Measurements from ENCODE around the gene NEGR1.
A peak's percentile ranks its signal among the peaks of the same experiment; 100 is the strongest.

The NEGR1 gene

DNA sequence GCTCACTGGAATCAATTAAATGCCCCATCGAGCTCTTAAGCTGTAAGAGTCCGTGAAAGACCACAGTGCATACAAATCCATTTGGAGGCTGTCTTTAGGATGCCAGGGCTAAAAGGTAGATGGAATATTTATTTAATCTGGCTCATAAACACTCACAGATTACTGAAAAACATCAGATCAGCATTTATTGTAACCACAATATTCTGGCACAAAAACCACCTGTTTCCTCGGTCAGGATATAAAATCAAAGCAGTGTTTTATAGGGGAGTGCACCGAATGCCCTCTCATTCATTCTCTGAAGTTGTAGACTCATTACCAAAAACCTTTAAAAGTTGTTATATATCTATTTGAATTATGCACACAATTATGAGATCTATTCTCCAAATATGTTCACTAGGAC, 500.9 kb downstream of the NEGR1 start:
- Histone ChIP-seq H3K9ac (ENCODE audit: low read length) (no peak overlapping the region), H3K4me1 (ENCODE audit: control insufficient read depth, insufficient read depth, low read length) (peaks cover 12% of the 10 kb centered on the region), H3K9me3 (ENCODE audit: control insufficient read depth, low read length) (no peaks in the 10 kb centered on the region), H3K4me3 (ENCODE audit: low read length) (no peak overlapping the region), H3K27me3 (replicated peaks; ENCODE audit: control insufficient read depth, insufficient read depth, low read length) (no peaks in the 10 kb centered on the region), H3K36me3 (ENCODE audit: control insufficient read depth, insufficient read depth, low read length, severe bottlenecking) (no peaks in the 10 kb centered on the region)
- no peak for DNase-seq (ENCODE audit: low read depth)

GRCh38 chr1:71780681-71781080, 501.7 kb downstream of the NEGR1 start:
- H3K9me3 ChIP-seq (ENCODE audit: control insufficient read depth, low read length) = no peaks in the 10 kb centered on the region
- no peaks in the 10 kb centered on the region for H3K27me3 ChIP-seq (replicated peaks; ENCODE audit: control insufficient read depth, insufficient read depth, low read length)
- no peak overlapping the region for H3K9ac ChIP-seq (ENCODE audit: low read length)
- DNase-seq (ENCODE audit: low read depth) = no peak
- H3K4me3 ChIP-seq (ENCODE audit: low read length) = no peak overlapping the region
- H3K4me1 ChIP-seq (ENCODE audit: control insufficient read depth, insufficient read depth, low read length) = peaks cover 10% of the 10 kb centered on the region
- H3K36me3 ChIP-seq (ENCODE audit: control insufficient read depth, insufficient read depth, low read length, severe bottlenecking) = no peaks in the 10 kb centered on the region

GRCh38 chr1:71778940-71779339, 503.4 kb downstream of the NEGR1 start:
- DNase-seq (ENCODE audit: low read depth) = no peak

GRCh38 chr1:71777094-71777493, 505.2 kb downstream of the NEGR1 start:
- Histone ChIP-seq H3K36me3 (ENCODE audit: control insufficient read depth, insufficient read depth, low read length, severe bottlenecking) (no peaks in the 10 kb centered on the region), H3K27me3 (replicated peaks; ENCODE audit: control insufficient read depth, insufficient read depth, low read length) (no peaks in the 10 kb centered on the region), H3K4me1 (ENCODE audit: control insufficient read depth, insufficient read depth, low read length) (no peaks in the 10 kb centered on the region), H3K9me3 (ENCODE audit: control insufficient read depth, low read length) (no peaks in the 10 kb centered on the region), H3K4me3 (ENCODE audit: low read length) (no peak overlapping the region), H3K9ac (ENCODE audit: low read length) (no peak overlapping the region)
- no peak for DNase-seq (ENCODE audit: low read depth)

More at GRCh38 chr1:71778940-71779339, 503.4 kb downstream of the NEGR1 start:
- H3K4me1 ChIP-seq (ENCODE audit: control insufficient read depth, insufficient read depth, low read length) = no peaks in the 10 kb centered on the region
- no peaks in the 10 kb centered on the region for H3K27me3 ChIP-seq (replicated peaks; ENCODE audit: control insufficient read depth, insufficient read depth, low read length)
- H3K9ac ChIP-seq (ENCODE audit: low read length) = no peak overlapping the region
- no peaks in the 10 kb centered on the region for H3K36me3 ChIP-seq (ENCODE audit: control insufficient read depth, insufficient read depth, low read length, severe bottlenecking)
- no peak overlapping the region for H3K4me3 ChIP-seq (ENCODE audit: low read length)
- H3K9me3 ChIP-seq (ENCODE audit: control insufficient read depth, low read length) = no peaks in the 10 kb centered on the region

DNA sequence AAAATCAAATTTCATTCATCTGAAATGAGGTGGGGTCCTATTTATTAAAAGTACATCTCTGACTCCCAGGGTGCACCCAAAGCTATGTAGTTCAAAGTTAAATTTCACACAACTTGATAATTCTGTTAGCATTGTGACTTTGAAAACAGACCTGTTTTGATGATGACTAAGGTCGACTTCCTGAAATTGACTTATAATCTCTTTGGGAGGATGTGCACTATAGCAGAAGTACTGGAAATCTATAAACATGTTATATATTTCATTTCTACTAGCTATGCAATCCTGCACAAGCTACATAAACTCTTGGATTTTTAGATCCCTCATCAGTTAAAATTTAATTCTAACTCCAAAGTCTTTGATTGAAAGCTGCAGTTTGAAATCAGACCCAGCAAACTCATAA, 507.6 kb downstream of the NEGR1 start:
- H3K4me1 ChIP-seq (ENCODE audit: control insufficient read depth, insufficient read depth, low read length) = no peaks in the 10 kb centered on the region
- no peak overlapping the region for H3K9ac ChIP-seq (ENCODE audit: low read length)
- H3K36me3 ChIP-seq (ENCODE audit: control insufficient read depth, insufficient read depth, low read length, severe bottlenecking) = no peaks in the 10 kb centered on the region
- H3K4me3 ChIP-seq (ENCODE audit: low read length) = no peak overlapping the region
- no peaks in the 10 kb centered on the region for H3K27me3 ChIP-seq (replicated peaks; ENCODE audit: control insufficient read depth, insufficient read depth, low read length)
- DNase-seq (ENCODE audit: low read depth) = no peak
- H3K9me3 ChIP-seq (ENCODE audit: control insufficient read depth, low read length) = no peaks in the 10 kb centered on the region

- Histone ChIP-seq H3K27me3 (replicated peaks; ENCODE audit: control insufficient read depth, insufficient read depth, low read length) (no peaks in the 10 kb centered on the region), H3K9me3 (ENCODE audit: control insufficient read depth, low read length) (no peaks in the 10 kb centered on the region), H3K9ac (ENCODE audit: low read length) (no peak overlapping the region), H3K4me3 (ENCODE audit: low read length) (no peak overlapping the region), H3K36me3 (ENCODE audit: control insufficient read depth, insufficient read depth, low read length, severe bottlenecking) (no peaks in the 10 kb centered on the region), H3K4me1 (ENCODE audit: control insufficient read depth, insufficient read depth, low read length) (no peaks in the 10 kb centered on the region)
- DNase-seq (ENCODE audit: low read depth) = peak; percentile 45
Measured at GRCh38 chr1:71770121-71770520, 512.2 kb downstream of the NEGR1 start.

DNA sequence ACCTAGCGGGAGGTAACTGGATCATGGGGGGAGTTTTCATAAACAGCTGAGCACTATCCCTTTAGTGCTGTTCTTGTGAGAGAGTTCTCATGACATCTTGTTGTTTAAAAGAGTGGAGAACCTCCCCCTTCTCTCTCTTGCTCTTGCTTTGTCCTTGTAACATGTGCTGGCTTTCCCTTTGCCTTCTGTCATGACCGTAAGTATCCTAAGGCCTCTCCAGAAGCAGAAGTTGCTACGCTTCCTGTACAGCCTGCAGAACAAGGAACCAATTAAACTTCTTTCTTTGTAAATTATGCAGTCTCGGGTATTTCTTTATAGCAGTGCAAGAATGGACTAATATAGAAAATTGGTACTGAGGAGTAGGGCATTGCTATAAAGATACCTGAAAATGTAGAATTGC, 515.6 kb downstream of the NEGR1 start:
- Histone ChIP-seq H3K4me1 (ENCODE audit: control insufficient read depth, insufficient read depth, low read length) (no peaks in the 10 kb centered on the region), H3K4me3 (ENCODE audit: low read length) (no peak overlapping the region), H3K36me3 (ENCODE audit: control insufficient read depth, insufficient read depth, low read length, severe bottlenecking) (no peaks in the 10 kb centered on the region), H3K9me3 (ENCODE audit: control insufficient read depth, low read length) (no peaks in the 10 kb centered on the region), H3K9ac (ENCODE audit: low read length) (no peak overlapping the region), H3K27me3 (replicated peaks; ENCODE audit: control insufficient read depth, insufficient read depth, low read length) (no peaks in the 10 kb centered on the region)
- no peak for DNase-seq (ENCODE audit: low read depth)

DNA sequence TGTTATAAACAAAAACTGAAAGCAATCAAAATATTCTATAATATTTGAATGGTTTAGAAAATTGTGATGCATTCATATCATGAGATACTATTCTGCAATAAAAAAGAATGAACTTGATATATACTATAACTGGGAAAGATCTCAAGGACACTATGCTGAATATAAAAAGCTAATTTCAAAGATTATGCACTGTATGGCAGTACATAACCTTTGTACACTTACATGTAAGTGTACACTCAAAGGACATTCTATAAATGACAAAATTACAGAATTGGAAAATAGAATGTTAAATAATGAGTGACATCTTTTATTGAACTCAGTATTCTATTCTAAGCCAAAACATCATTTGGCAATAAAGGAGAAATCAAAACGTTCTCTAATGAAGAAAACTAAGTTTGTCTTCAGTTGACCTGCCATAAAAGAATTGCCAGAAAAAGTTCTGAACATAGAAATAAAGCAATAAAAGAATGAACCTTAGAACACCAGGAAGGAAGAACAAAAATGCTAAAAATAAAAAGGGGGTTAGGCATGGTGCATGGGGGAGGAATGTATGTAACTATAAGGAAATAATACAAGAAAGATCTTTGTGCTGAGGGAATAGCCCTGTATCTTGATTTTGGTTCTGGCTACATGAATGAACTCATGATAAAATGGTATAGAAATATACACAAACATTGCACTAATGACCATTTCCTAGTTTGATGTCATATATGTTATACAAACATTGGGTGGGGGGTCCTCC, 519.7 kb downstream of the NEGR1 start:
- H3K9me3 ChIP-seq (ENCODE audit: control insufficient read depth, low read length) = no peaks in the 10 kb centered on the region
- H3K36me3 ChIP-seq (ENCODE audit: control insufficient read depth, insufficient read depth, low read length, severe bottlenecking) = no peaks in the 10 kb centered on the region
- no peak overlapping the region for H3K9ac ChIP-seq (ENCODE audit: low read length)
- DNase-seq (ENCODE audit: low read depth) = no peak
- no peaks in the 10 kb centered on the region for H3K4me1 ChIP-seq (ENCODE audit: control insufficient read depth, insufficient read depth, low read length)
- H3K27me3 ChIP-seq (replicated peaks; ENCODE audit: control insufficient read depth, insufficient read depth, low read length) = no peaks in the 10 kb centered on the region
- no peak overlapping the region for H3K4me3 ChIP-seq (ENCODE audit: low read length)

DNA sequence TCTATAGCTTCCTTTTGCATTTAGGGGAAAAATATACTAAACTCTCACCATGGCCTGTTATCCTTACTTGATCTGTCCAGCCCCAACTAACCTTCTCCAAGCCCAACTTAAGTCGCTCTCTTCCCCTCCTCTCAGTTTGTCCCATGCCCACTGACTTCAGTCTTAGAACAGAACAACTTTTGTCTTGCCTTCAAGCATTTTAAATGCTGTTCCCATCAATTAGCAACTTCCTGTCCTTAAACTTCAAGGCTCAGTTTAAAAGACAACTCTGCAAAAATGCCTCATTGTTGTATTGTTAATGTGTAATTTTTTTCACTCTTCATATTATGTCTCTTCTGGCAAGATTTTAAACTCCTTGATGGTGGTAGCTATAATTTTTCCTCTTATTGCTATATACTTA, 526.9 kb downstream of the NEGR1 start:
- H3K9ac ChIP-seq (ENCODE audit: low read length) = no peak overlapping the region

GRCh38 chr1:71753746-71754145, 528.6 kb downstream of the NEGR1 start:
- no peaks in the 10 kb centered on the region for H3K36me3 ChIP-seq (ENCODE audit: control insufficient read depth, insufficient read depth, low read length, severe bottlenecking)
- no peaks in the 10 kb centered on the region for H3K4me1 ChIP-seq (ENCODE audit: control insufficient read depth, insufficient read depth, low read length)
- DNase-seq (ENCODE audit: low read depth) = no peak
- H3K9me3 ChIP-seq (ENCODE audit: control insufficient read depth, low read length) = no peaks in the 10 kb centered on the region
- no peak overlapping the region for H3K4me3 ChIP-seq (ENCODE audit: low read length)
- H3K27me3 ChIP-seq (replicated peaks; ENCODE audit: control insufficient read depth, insufficient read depth, low read length) = no peaks in the 10 kb centered on the region
- no peak overlapping the region for H3K9ac ChIP-seq (ENCODE audit: low read length)

More for the DNA sequence above, 526.9 kb downstream of the NEGR1 start:
- no peaks in the 10 kb centered on the region for H3K36me3 ChIP-seq (ENCODE audit: control insufficient read depth, insufficient read depth, low read length, severe bottlenecking)
- no peaks in the 10 kb centered on the region for H3K4me1 ChIP-seq (ENCODE audit: control insufficient read depth, insufficient read depth, low read length)
- H3K27me3 ChIP-seq (replicated peaks; ENCODE audit: control insufficient read depth, insufficient read depth, low read length) = no peaks in the 10 kb centered on the region
- DNase-seq (ENCODE audit: low read depth) = no peak
- no peak overlapping the region for H3K4me3 ChIP-seq (ENCODE audit: low read length)
- H3K9me3 ChIP-seq (ENCODE audit: control insufficient read depth, low read length) = no peaks in the 10 kb centered on the region

DNA sequence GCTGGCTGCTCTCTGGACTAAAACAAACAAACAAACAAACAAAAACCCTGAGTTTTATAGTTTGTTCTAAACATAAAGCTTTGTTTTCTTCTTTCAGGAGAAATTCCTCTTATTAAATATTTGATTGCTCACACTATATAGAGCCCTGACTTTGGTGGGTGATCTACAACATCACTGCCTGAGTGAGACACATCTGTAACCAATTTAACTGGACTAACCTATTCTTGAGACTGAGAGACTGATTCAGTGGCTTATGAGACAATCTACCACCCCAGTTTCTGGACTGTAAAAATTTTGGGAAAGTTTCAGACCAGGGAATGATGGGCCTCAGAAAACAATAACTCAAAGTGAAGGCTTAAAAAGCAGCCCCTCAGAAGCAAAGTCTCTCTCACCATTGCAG, 537.0 kb downstream of the NEGR1 start:
- H3K27me3 ChIP-seq (replicated peaks; ENCODE audit: control insufficient read depth, insufficient read depth, low read length) = no peaks in the 10 kb centered on the region
- H3K36me3 ChIP-seq (ENCODE audit: control insufficient read depth, insufficient read depth, low read length, severe bottlenecking) = no peaks in the 10 kb centered on the region
- no peaks in the 10 kb centered on the region for H3K4me1 ChIP-seq (ENCODE audit: control insufficient read depth, insufficient read depth, low read length)
- no peaks in the 10 kb centered on the region for H3K9me3 ChIP-seq (ENCODE audit: control insufficient read depth, low read length)
- no peak overlapping the region for H3K4me3 ChIP-seq (ENCODE audit: low read length)
- DNase-seq (ENCODE audit: low read depth) = peak; percentile 57
- no peak overlapping the region for H3K9ac ChIP-seq (ENCODE audit: low read length)

DNA sequence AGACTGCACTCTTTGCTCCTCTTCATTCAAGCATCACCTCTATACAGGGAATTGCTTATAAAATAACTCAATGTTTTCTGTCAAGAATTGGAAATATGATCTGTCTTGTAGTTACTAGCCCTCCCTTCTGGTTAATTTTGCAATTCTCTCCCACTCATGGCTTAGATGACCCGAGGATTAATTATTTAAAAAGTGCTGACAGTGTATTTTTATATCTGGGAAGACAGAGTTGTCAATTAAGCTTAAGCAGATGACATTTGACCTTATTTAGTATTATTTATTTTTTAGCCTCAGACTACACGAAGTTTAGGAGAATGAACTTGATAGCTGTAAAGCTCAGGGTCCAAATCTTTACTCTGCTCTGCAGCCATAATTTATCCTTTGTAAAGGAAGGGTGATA, 538.5 kb downstream of the NEGR1 start:
- DNase-seq (ENCODE audit: low read depth) = no peak
- no peaks in the 10 kb centered on the region for H3K36me3 ChIP-seq (ENCODE audit: control insufficient read depth, insufficient read depth, low read length, severe bottlenecking)
- H3K4me1 ChIP-seq (ENCODE audit: control insufficient read depth, insufficient read depth, low read length) = no peaks in the 10 kb centered on the region
- H3K4me3 ChIP-seq (ENCODE audit: low read length) = no peak overlapping the region
- H3K27me3 ChIP-seq (replicated peaks; ENCODE audit: control insufficient read depth, insufficient read depth, low read length) = no peaks in the 10 kb centered on the region
- H3K9ac ChIP-seq (ENCODE audit: low read length) = no peak overlapping the region
- no peaks in the 10 kb centered on the region for H3K9me3 ChIP-seq (ENCODE audit: control insufficient read depth, low read length)

Measured in adipocyte (in vitro differentiated cells).